Lung (tissue), 12 donors: ENCODE results near the gene ZFAND2B. TPM values are rescaled to one million over a fixed set of nuclear protein-coding genes. Genes with fewer than 3 reads are reported as not detected.

Experiments used
- ATAC-seq: fragments of 200-7000 bp; cut with Tn5 transposase; one replicate; pipeline ENCODE4 v1.9.1; 2020; ENCODE audit warnings: moderate number of reproducible peaks; ENCODE audit not compliant: insufficient read depth, low FRiP score
- DNase-seq, 3 donors: peaks; one replicate each; pipeline ENCODE4 v3.0.0-alpha.2; 2013 to 2017
- H3K27ac ChIP-seq, 2 donors: one replicate each; pipeline ENCODE4 v1.5.1; 2013; ENCODE audit warnings: mild to moderate bottlenecking in 2 of 2, moderate library complexity in 2 of 2, control low read depth in 1 of 2, inconsistent platforms in 1 of 2, low read depth in 1 of 2, low read length in 1 of 2
- H3K27me3 ChIP-seq, 3 donors: one replicate each; pipeline ENCODE4 v1.5.1; 2013; ENCODE audit warnings: low read length in 2 of 3; ENCODE audit not compliant: control insufficient read depth in 3 of 3, insufficient read depth in 3 of 3
- H3K36me3 ChIP-seq, 4 donors: one replicate each; pipeline ENCODE4 v1.5.1; 2013; ENCODE audit warnings: low read length in 4 of 4, mild to moderate bottlenecking in 1 of 4, moderate library complexity in 1 of 4; ENCODE audit not compliant: control insufficient read depth in 4 of 4, insufficient read depth in 4 of 4
- H3K4me1 ChIP-seq, 5 donors: one replicate each; pipeline ENCODE4 v1.5.1; 2013; ENCODE audit warnings: low read length in 5 of 5, mild to moderate bottlenecking in 2 of 5, moderate library complexity in 1 of 5; ENCODE audit not compliant: control insufficient read depth in 5 of 5, insufficient read depth in 5 of 5
- H3K4me3 ChIP-seq: one replicate; pipeline ENCODE4 v1.5.1; 2013; ENCODE audit warnings: mild to moderate bottlenecking, control low read depth, moderate library complexity
- H3K9ac ChIP-seq, 2 donors: one replicate each; pipeline ENCODE4 v1.5.1; 2013; ENCODE audit warnings: low read length in 2 of 2, control low read depth in 1 of 2; ENCODE audit not compliant: insufficient read depth in 1 of 2
- H3K9me3 ChIP-seq, 4 donors: one replicate each; pipeline ENCODE4 v1.5.1; 2013; ENCODE audit warnings: low read length in 3 of 4, mild to moderate bottlenecking in 1 of 4, moderate library complexity in 1 of 4; ENCODE audit not compliant: control insufficient read depth in 4 of 4, insufficient read depth in 3 of 4
- CTCF ChIP-seq: IDR thresholded peaks from 2 replicates; pipeline ENCODE4 v1.5.1; 2012; ENCODE audit warnings: mild to moderate bottlenecking; ENCODE audit errors: control extremely low read depth, extremely low read depth
- WGBS, 2 donors: extraction: QIAGEN DNeasy Blood & Tissue Kit; methylation state at CpG; one replicate each; pipeline ENCODE4 v1.1.7; 2013; 5-methylcytosine and 5-hydroxymethylcytosine counted together
- polyA plus RNA-seq, 2 donors: library from polyadenylated mRNA; stranded (reverse); fragments of 200-250 nt; gene quantifications; one replicate each; pipeline ENCODE4 v1.2.1, GENCODE V29; 2013
- total RNA-seq, 2 donors: library from RNA; depleted of rRNA in 1 of 2; stranded (reverse); fragments of >200 nt in 1 of 2; gene quantifications; one replicate each; pipeline ENCODE4 v1.2.1, GENCODE V29; 2014 to 2021
- donor health status: control.
- donor health status: control.
- donor health status: Bipolar disorder and iron deficiency.
- donor health status: healthy.
- donor health status: DM: yes; HTN: yes; CAD: no.

The ZFAND2B gene
- total and polyA plus RNA-seq, 4 donors = 28.2 to 45.1 (median 39.6) TPM

GRCh38 chr2:219252084-219252483 lies 45.5 kb downstream of the ZFAND2B start:
- H3K9me3 ChIP-seq = no peaks in the 10 kb centered on the region
- peaks cover 0 to 37% (median 35%) of the 10 kb centered on the region in 5 donors for H3K4me1 ChIP-seq
- H3K36me3 ChIP-seq = peaks cover 0 to 12% (median 10%) of the 10 kb centered on the region in 4 donors
- peaks cover 0 to 43% (median 35%) of the 10 kb centered on the region in 3 donors for H3K27me3 ChIP-seq
- ATAC-seq (no peak), DNase-seq (no peak)
- no peak for TF ChIP-seq CTCF
- no peak overlapping the region for H3K9ac ChIP-seq
- H3K4me3 ChIP-seq = no peak overlapping the region
- peak overlapping the region in 1 of 2 donors; percentile 13 for H3K27ac ChIP-seq
- 60 to 69% methylated on average over 5 of the region's 5 CpGs for WGBS, 2 donors

GRCh38 chr2:219252570-219252899 lies 46.0 kb downstream of the ZFAND2B start:
- ATAC-seq (no peak), DNase-seq (no peak)
- Histone ChIP-seq H3K9ac (no peak overlapping the region), H3K27ac (peak overlapping the region; percentile 81 to 94), H3K4me1 (peaks cover 0 to 37% (median 35%) of the 10 kb centered on the region in 5 donors), H3K4me3 (peak overlapping the region; percentile 48), H3K36me3 (peaks cover 0 to 12% (median 7%) of the 10 kb centered on the region in 4 donors), H3K27me3 (peaks cover 0 to 43% (median 35%) of the 10 kb centered on the region in 3 donors), H3K9me3 (no peaks in the 10 kb centered on the region)
- no peak for TF ChIP-seq CTCF
- 5 to 13% methylated on average over 9 of the region's 9 CpGs for WGBS, 2 donors

GRCh38 chr2:219252900-219253752 lies 46.5 kb downstream of the ZFAND2B start, which contains the start of gene TUBA4B:
Gene TUBA4B, plus strand, starts transcription at chr2:219253243. Its CDS starts 165 bp downstream, at chr2:219253408.
- H3K4me3 ChIP-seq = peak within 1 kb of the TSS; percentile 48
- H3K9ac ChIP-seq = peak within 1 kb of the TSS in 1 of 2 donors; percentile 13
- peak; percentile 10 for ATAC-seq
- peaks cover 0 to 37% (median 32%) of the 10 kb centered on the region in 5 donors for H3K4me1 ChIP-seq
- H3K9me3 ChIP-seq = no peaks in the 10 kb centered on the region
- no peak for TF ChIP-seq CTCF
- 1 to 3% methylated on average over 49 of the region's 49 CpGs for WGBS, 2 donors
- peak within 1 kb of the TSS; percentile 84 to 94 for H3K27ac ChIP-seq
- peaks cover 0 to 9% (median 3%) of the 10 kb centered on the region in 4 donors for H3K36me3 ChIP-seq
- peak in 1 of 3 donors; percentile 13 for DNase-seq
- peaks cover 0 to 43% (median 35%) of the 10 kb centered on the region in 3 donors for H3K27me3 ChIP-seq
